ENCODE results near the gene TEX264. TPM values are rescaled to one million over a fixed set of nuclear protein-coding genes. Genes with fewer than 3 reads are reported as not detected.

TEX264 gene
- total and polyA plus RNA-seq, 8 donors: 18.7 to 73.0 (median 37.3) TPM

DNA sequence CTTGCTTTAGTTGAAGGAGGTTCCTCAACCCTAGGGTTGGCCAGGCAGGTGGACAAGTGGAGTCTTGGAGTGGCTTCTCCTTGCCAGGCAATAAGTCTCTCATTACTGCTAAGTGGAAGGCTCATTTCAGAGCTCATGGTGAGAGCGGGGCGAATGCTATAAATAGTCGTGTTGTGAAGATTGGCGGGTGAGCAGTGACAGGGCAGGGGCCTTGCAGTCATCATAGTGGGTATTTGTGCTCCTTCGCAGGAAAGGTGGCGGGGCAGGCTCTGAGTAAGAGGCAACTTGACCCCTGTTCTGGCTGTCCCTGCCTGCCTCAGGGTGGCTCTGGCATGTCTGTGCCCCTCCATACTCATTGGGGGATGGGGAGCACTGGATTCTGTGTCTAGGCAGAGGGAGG lies 27.2 kb downstream of the TEX264 start:
- intact Hi-C loops (cut with DNase I; ENCODE audit: low total_unique reads): no loop called here
- WGBS, 5 donors: 93 to 98% (median 96%) methylated on average over 6 of the region's 6 CpGs
- H3K27me3 ChIP-seq: no peaks in the 10 kb centered on the region
- no peak for TF ChIP-seq POLR2AphosphoS5 (IDR thresholded peaks at IDR 0.05)
- TF ChIP-seq CTCF (IDR thresholded peaks at IDR 0.05): no peak
- no peak for TF ChIP-seq EP300 (IDR thresholded peaks at IDR 0.05)
- TF ChIP-seq POLR2A (IDR thresholded peaks at IDR 0.05): no peak
- H3K4me1 ChIP-seq: no peaks in the 10 kb centered on the region
- DNase-seq: no peak
- no peaks in the 10 kb centered on the region for H3K9me3 ChIP-seq
- H3K27ac ChIP-seq: no peak overlapping the region
- H3K36me3 ChIP-seq: peaks cover 44 to 100% (median 100%) of the 10 kb centered on the region in 4 donors
- H3K4me3 ChIP-seq: no peak overlapping the region

DNA sequence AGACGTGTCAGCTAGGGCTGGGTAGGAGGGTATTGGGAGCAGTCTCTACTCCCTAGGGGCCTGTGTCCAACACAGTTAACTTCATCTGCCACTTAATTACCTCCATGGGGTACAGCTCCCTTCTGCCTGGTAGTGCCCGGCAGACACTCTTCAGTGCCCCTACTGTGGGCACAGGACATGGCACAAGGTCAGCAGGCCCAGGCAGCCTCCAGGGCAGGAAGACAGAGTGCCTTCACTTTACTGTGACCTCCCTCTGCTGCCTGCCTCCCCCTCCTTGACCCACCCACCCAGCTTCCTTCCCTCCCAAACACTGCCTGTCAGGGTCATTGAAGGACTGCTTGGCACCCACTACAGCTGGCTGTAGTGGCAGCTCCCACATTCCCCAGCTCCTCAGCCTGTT lies 29.4 kb downstream of the TEX264 start:
- TF ChIP-seq EP300 (IDR thresholded peaks at IDR 0.05) (no peak), POLR2A (IDR thresholded peaks at IDR 0.05) (no peak), CTCF (IDR thresholded peaks at IDR 0.05) (no peak), POLR2AphosphoS5 (IDR thresholded peaks at IDR 0.05) (no peak)
- Histone ChIP-seq H3K4me3 (no peak overlapping the region), H3K36me3 (peaks cover 51 to 100% (median 99%) of the 10 kb centered on the region in 4 donors), H3K27ac (no peak overlapping the region), H3K4me1 (no peaks in the 10 kb centered on the region), H3K27me3 (no peaks in the 10 kb centered on the region), H3K9me3 (no peaks in the 10 kb centered on the region)
- DNase-seq: no peak
- WGBS, 5 donors: 78 to 100% (median 98%) methylated on average over 2 of the region's 2 CpGs
- intact Hi-C loops (cut with DNase I; ENCODE audit: low total_unique reads): no loop called here

GRCh38 chr3:51702156-51702555 lies 31.1 kb downstream of the TEX264 start:
- peaks cover 3 to 10% (median 7%) of the 10 kb centered on the region in 4 donors for H3K4me1 ChIP-seq
- no peak overlapping the region for H3K4me3 ChIP-seq
- peaks cover 0 to 3% (median 0%) of the 10 kb centered on the region in 3 donors for H3K27me3 ChIP-seq
- DNase-seq: no peak
- no peak overlapping the region for H3K27ac ChIP-seq
- TF ChIP-seq POLR2A (IDR thresholded peaks at IDR 0.05): no peak
- TF ChIP-seq CTCF (IDR thresholded peaks at IDR 0.05): no peak
- no peak for TF ChIP-seq POLR2AphosphoS5 (IDR thresholded peaks at IDR 0.05)
- no peak for TF ChIP-seq EP300 (IDR thresholded peaks at IDR 0.05)
- H3K36me3 ChIP-seq: peaks cover 51 to 91% (median 85%) of the 10 kb centered on the region in 4 donors
- no peaks in the 10 kb centered on the region for H3K9me3 ChIP-seq
- intact Hi-C loops (cut with DNase I; ENCODE audit: low total_unique reads): no loop called here
- WGBS, 5 donors: 89 to 100% (median 100%) methylated on average over 1 to 2 of the region's 2 CpGs

DNA sequence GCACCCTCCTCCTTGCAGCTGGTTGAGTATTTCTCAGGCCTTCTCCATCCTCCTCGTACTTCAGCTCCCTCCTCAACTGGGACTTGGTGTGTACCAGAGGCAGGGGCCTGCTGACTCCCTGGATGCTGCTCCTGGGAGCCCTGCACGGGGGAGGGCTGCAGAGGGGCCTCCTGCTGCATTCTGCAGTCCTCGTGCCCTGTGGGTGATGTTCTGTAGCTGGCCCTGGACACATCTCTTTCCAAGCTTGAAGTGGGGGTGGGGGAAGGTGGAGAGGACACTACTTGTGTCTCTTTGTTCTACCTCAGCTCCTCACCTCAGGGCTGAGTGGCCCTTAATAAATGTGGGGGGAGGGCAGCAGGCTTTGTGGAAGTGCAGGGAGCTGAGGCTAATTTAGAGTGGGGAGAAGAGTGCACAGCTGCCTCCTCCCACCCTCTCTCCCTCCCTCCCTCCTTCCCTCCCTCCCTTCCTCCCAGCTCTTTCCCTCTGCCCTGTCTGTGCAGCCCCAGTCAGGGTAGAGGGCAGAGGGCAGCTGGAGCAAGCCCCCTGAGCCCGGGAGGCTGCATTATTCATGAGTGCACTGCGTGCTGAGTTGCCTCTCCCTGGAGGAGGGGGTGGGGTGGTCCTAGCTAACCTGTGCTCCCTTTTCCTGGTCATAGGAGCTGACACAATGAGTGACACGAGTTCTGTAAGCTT lies 32.2 kb downstream of the TEX264 start:
- no peak for DNase-seq
- Histone ChIP-seq H3K27ac (no peak overlapping the region), H3K27me3 (peaks cover 0 to 13% (median 0%) of the 10 kb centered on the region in 3 donors), H3K4me1 (peaks cover 5 to 14% (median 11%) of the 10 kb centered on the region in 4 donors), H3K4me3 (no peak overlapping the region), H3K36me3 (peaks cover 51 to 80% (median 74%) of the 10 kb centered on the region in 4 donors), H3K9me3 (no peaks in the 10 kb centered on the region)
- WGBS, 5 donors: 48 to 60% (median 56%) methylated on average over 5 to 6 of the region's 6 CpGs
- intact Hi-C loops (cut with DNase I; ENCODE audit: low total_unique reads): no loop called here
- no peak for TF ChIP-seq CTCF (IDR thresholded peaks at IDR 0.05)
- no peak for TF ChIP-seq POLR2AphosphoS5 (IDR thresholded peaks at IDR 0.05)
- TF ChIP-seq EP300 (IDR thresholded peaks at IDR 0.05): no peak
- no peak for TF ChIP-seq POLR2A (IDR thresholded peaks at IDR 0.05)

Data from stomach (tissue), 9 donors.